Right atrium auricular region (tissue), 2 donors: ENCODE data around the gene SOX13. TPM values are rescaled to one million over a fixed set of nuclear protein-coding genes. Genes with fewer than 3 reads are reported as not detected.

ENCODE experiments used
- DNase-seq: peaks from one replicate; pipeline ENCODE4 v3.0.0-alpha.2; 2019; ENCODE audit warnings: low spot score
- H3K27ac ChIP-seq, 2 donors: fragments of 200-600 bp; sonication (generic); 1 replicate in 1 of 2; 2 replicates in 1 of 2; pipeline ENCODE4 v1.5.1; 2016 to 2019
- H3K27me3 ChIP-seq, 2 donors: fragments of 200-600 bp; sonication (generic); one replicate each; pipeline versions ENCODE4 v1.5.1 to v1.6.0; 2017 to 2019
- H3K36me3 ChIP-seq: fragments of 200-600 bp; sonication (generic); one replicate; pipeline ENCODE4 v1.5.1; 2016
- H3K4me1 ChIP-seq, 2 donors: fragments of 200-600 bp; sonication (generic); one replicate each; pipeline versions ENCODE4 v1.5.1 to v1.6.0; 2017 to 2019
- H3K4me3 ChIP-seq, 2 donors: fragments of 200-600 bp; sonication (generic); 1 replicate in 1 of 2; 2 replicates in 1 of 2; pipeline ENCODE4 v1.5.1; 2017 to 2019; ENCODE audit warnings: mild to moderate bottlenecking in 1 of 2, moderate library complexity in 1 of 2
- H3K9me3 ChIP-seq, 2 donors: fragments of 200-600 bp; sonication (generic); one replicate each; pipeline ENCODE4 v1.5.1; 2019
- total RNA-seq, 2 donors: library from RNA; depleted of rRNA; stranded (reverse); fragments of >200 nt; gene quantifications; one replicate each; pipeline ENCODE4 v1.1.0, GENCODE V29; 2016
- TF ChIP-seq, protein P1 (sequence below), 2 donors: fragments of 200-600 bp; sonication (generic); IDR thresholded peaks; one replicate each; pipeline ENCODE4 v1.5.1; 2019; ENCODE audit warnings: antibody characterized with exemption in 2 of 2

Gene SOX13
- total RNA-seq, 2 donors from 2014 or later: 7.9 to 8.6 TPM

DNA sequence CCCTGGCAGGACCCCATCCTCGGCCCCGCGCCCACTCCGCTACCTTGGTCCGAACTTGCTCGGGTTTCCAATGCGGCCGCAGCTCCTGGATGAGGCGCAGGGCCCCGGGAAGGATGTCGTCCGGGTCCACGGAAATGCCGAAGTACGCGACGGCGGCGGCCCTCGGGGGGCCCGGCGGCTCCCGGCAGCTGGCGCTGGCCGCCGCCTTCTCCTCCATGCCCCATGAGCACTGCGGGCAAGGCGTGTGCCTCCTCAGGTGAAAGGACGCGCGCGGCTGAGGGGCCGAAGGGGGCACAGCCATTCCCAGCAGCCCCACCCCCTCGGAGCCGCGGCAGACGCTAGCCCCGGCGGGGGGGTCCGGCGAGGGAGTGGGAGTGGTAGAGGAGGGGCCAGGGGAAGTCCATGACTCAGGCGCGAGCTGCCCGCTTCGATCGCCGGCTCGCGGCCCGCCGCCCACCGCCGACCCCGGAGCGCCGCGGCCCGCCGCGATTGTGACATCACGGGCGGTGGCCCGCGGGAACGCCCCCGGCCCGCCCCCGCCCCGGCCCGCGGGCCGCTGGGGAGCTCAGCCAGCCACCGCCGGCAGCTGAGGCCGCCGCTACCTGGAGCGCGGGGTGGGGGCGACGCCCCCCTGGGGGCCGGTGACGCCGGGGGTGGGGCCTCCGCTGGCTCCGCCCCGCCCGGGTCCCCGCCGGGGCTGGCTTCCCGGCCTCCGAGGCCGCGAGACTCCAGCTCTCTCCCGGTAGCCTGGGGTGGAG lies 78.8 kb downstream of the SOX13 start, which contains the start of gene ETNK2:
Gene ETNK2 (minus strand): TSS at position 493 of the 758 bp plus-strand sequence. CDS start 192 bp downstream, at position 301.
- no peak for DNase-seq
- Histone ChIP-seq H3K36me3 (no peaks in the 10 kb centered on the region), H3K4me1 (peaks cover 0 to 26% of the 10 kb centered on the region in 2 donors), H3K9me3 (no peaks in the 10 kb centered on the region), H3K4me3 (peak within 1 kb of the TSS; percentile 59 to 72), H3K27me3 (no peaks in the 10 kb centered on the region), H3K27ac (peak within 1 kb of the TSS; percentile 66 to 70)
- TF ChIP-seq, protein P1, sequence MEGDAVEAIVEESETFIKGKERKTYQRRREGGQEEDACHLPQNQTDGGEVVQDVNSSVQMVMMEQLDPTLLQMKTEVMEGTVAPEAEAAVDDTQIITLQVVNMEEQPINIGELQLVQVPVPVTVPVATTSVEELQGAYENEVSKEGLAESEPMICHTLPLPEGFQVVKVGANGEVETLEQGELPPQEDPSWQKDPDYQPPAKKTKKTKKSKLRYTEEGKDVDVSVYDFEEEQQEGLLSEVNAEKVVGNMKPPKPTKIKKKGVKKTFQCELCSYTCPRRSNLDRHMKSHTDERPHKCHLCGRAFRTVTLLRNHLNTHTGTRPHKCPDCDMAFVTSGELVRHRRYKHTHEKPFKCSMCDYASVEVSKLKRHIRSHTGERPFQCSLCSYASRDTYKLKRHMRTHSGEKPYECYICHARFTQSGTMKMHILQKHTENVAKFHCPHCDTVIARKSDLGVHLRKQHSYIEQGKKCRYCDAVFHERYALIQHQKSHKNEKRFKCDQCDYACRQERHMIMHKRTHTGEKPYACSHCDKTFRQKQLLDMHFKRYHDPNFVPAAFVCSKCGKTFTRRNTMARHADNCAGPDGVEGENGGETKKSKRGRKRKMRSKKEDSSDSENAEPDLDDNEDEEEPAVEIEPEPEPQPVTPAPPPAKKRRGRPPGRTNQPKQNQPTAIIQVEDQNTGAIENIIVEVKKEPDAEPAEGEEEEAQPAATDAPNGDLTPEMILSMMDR (IDR thresholded peaks at IDR 0.05): no peak

DNA sequence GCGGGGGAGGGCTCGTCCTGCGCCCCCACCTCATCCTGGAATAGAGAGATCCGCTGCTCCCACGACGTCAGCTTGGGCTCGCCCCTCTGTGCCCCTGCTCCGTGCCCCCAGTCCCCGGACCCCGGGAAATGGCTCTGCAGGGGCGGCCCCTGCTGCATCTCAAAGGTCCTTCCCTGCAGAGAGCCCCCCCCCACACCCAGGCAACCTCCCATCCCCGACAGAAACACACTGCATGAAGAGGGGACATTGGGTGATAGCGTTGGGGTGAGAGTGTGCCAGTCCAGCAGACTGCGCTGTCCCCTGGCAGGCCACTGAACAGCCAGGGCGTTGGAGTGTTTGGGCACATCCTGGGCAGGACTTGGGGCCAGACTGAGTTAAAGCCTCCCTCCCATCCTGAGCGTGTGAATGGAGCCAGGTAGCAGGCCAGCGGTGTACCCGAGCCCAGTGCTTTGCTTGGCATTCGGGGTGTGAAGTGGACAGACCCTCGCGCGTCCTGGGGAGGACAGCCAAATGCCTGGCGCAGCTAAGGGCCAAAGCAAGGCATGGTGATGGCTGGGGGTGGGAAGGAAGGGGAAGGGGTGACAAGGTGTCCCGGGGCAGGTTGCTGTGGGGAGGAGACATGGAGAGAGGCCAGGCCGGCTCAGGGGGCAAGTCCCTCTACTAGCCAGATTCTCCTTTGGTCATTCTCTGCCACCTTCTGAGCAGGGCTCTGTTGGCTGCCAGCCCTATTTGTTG lies 79.6 kb downstream of the SOX13 start:
- Histone ChIP-seq H3K4me3 (peak overlapping the region; percentile 59 to 72), H3K27ac (peak overlapping the region; percentile 31 to 36), H3K4me1 (peaks cover 0 to 26% of the 10 kb centered on the region in 2 donors), H3K27me3 (no peaks in the 10 kb centered on the region), H3K36me3 (no peaks in the 10 kb centered on the region), H3K9me3 (no peaks in the 10 kb centered on the region)
- TF ChIP-seq, protein P1 (IDR thresholded peaks at IDR 0.05): no peak
- DNase-seq: no peak

DNA sequence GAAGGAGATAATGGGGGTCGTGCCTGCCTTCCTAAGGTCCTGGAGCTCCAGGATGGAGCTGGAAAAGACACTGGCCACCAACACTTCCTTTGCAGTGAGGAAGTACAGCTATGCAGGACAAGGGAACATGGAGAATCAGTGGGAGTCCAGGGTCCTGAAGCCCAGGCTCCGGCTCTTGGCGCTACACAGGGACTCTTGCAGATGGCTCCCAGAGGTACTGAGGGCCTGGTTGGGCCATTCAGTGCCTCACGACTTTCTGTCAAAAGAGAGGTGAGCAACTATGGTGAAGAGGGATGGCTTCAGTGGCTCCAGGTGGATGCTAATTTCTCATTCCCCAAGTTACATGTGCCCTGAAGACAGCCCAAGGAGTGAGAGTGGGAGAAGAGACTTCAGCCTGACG lies 80.8 kb downstream of the SOX13 start:
- DNase-seq: no peak
- no peaks in the 10 kb centered on the region for H3K9me3 ChIP-seq
- H3K4me1 ChIP-seq: peaks cover 0 to 26% of the 10 kb centered on the region in 2 donors
- no peak overlapping the region for H3K27ac ChIP-seq
- TF ChIP-seq, protein P1 (IDR thresholded peaks at IDR 0.05): no peak
- H3K36me3 ChIP-seq: no peaks in the 10 kb centered on the region
- no peaks in the 10 kb centered on the region for H3K27me3 ChIP-seq
- no peak overlapping the region for H3K4me3 ChIP-seq

DNA sequence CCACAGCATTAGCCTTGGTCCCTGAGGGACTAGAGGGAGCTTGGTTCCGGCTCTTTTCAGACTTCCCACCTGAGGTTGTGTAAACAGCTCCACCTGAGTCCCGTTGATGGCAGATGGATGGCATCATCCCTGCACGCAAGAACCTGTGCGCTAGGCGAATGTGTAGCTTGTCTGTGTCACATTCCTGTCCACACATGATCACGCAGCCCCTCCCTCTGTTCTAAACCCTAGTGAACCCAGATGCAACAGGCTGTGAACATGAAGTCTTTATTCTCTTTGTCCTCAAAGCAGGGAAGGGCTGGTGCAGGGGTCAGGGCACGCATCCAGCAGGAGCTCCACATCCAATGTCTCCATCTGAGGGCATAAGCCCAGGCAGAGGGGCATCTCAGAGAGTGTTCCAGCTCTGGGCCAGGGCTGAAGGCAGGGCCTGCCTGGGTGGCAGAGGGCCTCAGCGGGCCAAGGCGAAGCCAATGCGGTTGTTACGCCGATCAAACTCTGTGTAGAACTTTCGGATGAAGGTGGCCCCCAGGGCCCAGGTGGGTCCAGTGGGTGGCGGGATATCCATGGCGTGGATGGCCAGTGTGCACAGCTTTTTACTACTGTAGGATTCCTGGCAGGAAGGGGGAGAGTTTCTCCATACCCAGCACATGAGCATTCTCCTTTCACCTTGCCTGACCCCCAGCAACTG lies 81.8 kb downstream of the SOX13 start:
- DNase-seq: no peak
- H3K9me3 ChIP-seq: no peaks in the 10 kb centered on the region
- H3K36me3 ChIP-seq: no peaks in the 10 kb centered on the region
- H3K4me3 ChIP-seq: no peak overlapping the region
- H3K27me3 ChIP-seq: no peaks in the 10 kb centered on the region
- H3K4me1 ChIP-seq: peaks cover 0 to 26% of the 10 kb centered on the region in 2 donors
- TF ChIP-seq, protein P1 (IDR thresholded peaks at IDR 0.05): no peak
- no peak overlapping the region for H3K27ac ChIP-seq

DNA sequence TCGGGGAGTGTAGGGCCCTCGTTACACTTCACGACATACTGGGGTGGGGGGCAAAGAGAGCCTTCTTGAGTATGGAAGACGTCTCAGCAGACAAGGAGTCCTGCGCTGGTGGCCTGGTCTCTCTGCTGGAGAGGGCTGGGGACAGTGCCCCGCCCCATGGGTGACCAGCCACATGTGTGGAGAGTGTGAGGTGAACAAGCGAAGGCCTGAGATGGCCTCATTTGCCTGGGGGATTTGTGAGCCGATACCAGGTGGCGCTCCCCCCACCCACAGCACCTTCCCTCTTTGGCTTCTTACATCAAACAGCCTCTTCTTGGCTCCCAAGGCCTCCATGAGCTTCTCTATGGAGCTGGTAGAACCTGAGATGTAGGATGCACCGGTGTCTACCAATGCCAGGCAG lies 83.0 kb downstream of the SOX13 start:
- H3K36me3 ChIP-seq: no peaks in the 10 kb centered on the region
- no peak overlapping the region for H3K27ac ChIP-seq
- no peak for DNase-seq
- H3K9me3 ChIP-seq: no peaks in the 10 kb centered on the region
- TF ChIP-seq, protein P1 (IDR thresholded peaks at IDR 0.05): no peak
- H3K4me3 ChIP-seq: no peak overlapping the region
- H3K4me1 ChIP-seq: peaks cover 0 to 16% of the 10 kb centered on the region in 2 donors
- H3K27me3 ChIP-seq: no peaks in the 10 kb centered on the region
